Measurements from ENCODE around the gene USB1. TPM values are rescaled to one million over a fixed set of nuclear protein-coding genes. Genes with fewer than 3 reads are reported as not detected.
A peak's percentile ranks its signal among the peaks of the same experiment; 100 is the strongest.

Gene USB1
- total RNA-seq, 2 experiments from 2014 or later = 32.9 to 37.5 TPM

- H3K4me1 Mint-ChIP-seq (ENCODE audit: low read depth) = peaks cover 54% of the 10 kb centered on the region
- H3K36me3 Mint-ChIP-seq (ENCODE audit: low read depth) = peaks cover 14% of the 10 kb centered on the region
- no peaks in the 10 kb centered on the region for H3K27me3 Mint-ChIP-seq
- H3K9me3 Mint-ChIP-seq = no peaks in the 10 kb centered on the region
- no peak for ATAC-seq
- TF ChIP-seq CTCF (IDR thresholded peaks at IDR 0.05) = no peak
- DNase-seq = no peak
- peak overlapping the region; percentile 76 for H3K4me3 Mint-ChIP-seq
- intact Hi-C loops (cut with micrococcal nuclease) = no loop called here
- CTCF ChIA-PET = interaction anchor here (0.9 to 4.3 kb wide), 12 partner anchors 12 to 582 kb away, joined by 3 to 36 read pairs (median 5); partner anchors contain the start of gene CFAP20
- H3K27ac Mint-ChIP-seq = peak overlapping the region; percentile 81
- POLR2A ChIA-PET = interaction anchor here (1.1 to 2.4 kb wide), 3 partner anchors 10 to 263 kb away, joined by 5 to 7 read pairs (median 5); partner anchors contain the start of gene KATNB1
Observed at GRCh38 chr16:57998992-57999365, 2.2 kb upstream of the USB1 start.

GRCh38 chr16:57999366-57999970 is 1.7 kb upstream of the USB1 start:
- POLR2A ChIA-PET = interaction anchor here (0.9 to 2.4 kb wide), 7 partner anchors 11 to 393 kb away, joined by 3 to 7 read pairs (median 4); partner anchors contain the start of gene KATNB1
- Mint-ChIP-seq H3K4me3 (peak overlapping the region; percentile 76), H3K27me3 (no peaks in the 10 kb centered on the region), H3K36me3 (ENCODE audit: low read depth) (peaks cover 16% of the 10 kb centered on the region), H3K4me1 (ENCODE audit: low read depth) (peaks cover 53% of the 10 kb centered on the region), H3K9me3 (no peaks in the 10 kb centered on the region), H3K27ac (peak overlapping the region; percentile 81)
- peak; percentile 10 for ATAC-seq
- no peak for TF ChIP-seq CTCF (IDR thresholded peaks at IDR 0.05)
- intact Hi-C loops (cut with micrococcal nuclease) = no loop called here
- CTCF ChIA-PET = interaction anchor here (0.9 to 4.3 kb wide), 14 partner anchors 11 to 583 kb away, joined by 3 to 36 read pairs (median 4); partner anchors contain the start of gene CFAP20
- peak; percentile 50 for DNase-seq

GRCh38 chr16:57999971-58000705 is 1.1 kb upstream of the USB1 start, which contains the start of gene ZNF319:
TSS of gene ZNF319 (minus strand) at chr16:58000672. CDS start at chr16:57998265, 2,407 bp downstream.
- no peaks in the 10 kb centered on the region for H3K27me3 Mint-ChIP-seq
- DNase-seq = peak; percentile 41
- TF ChIP-seq CTCF (IDR thresholded peaks at IDR 0.05) = no peak
- H3K9me3 Mint-ChIP-seq = no peaks in the 10 kb centered on the region
- H3K36me3 Mint-ChIP-seq (ENCODE audit: low read depth) = peaks cover 16% of the 10 kb centered on the region
- H3K4me1 Mint-ChIP-seq (ENCODE audit: low read depth) = peaks cover 47% of the 10 kb centered on the region
- peak; percentile 9 for ATAC-seq
- CTCF ChIA-PET = interaction anchor here (0.9 to 4.3 kb wide), 14 partner anchors 10 to 584 kb away, joined by 3 to 36 read pairs (median 4); partner anchors contain the start of gene CFAP20
- H3K27ac Mint-ChIP-seq = peak within 1 kb of the TSS; percentile 89
- H3K4me3 Mint-ChIP-seq = peak within 1 kb of the TSS; percentile 90
- intact Hi-C loops (cut with micrococcal nuclease) = loop anchor here (5.0 kb wide), 1 partner anchor 103 kb away; no protein-coding TSS in a partner anchor
- POLR2A ChIA-PET = interaction anchor here (0.9 to 2.4 kb wide), 6 partner anchors 97 to 393 kb away, joined by 3 to 7 read pairs (median 4); partner anchors contain the start of gene KATNB1

- Mint-ChIP-seq H3K4me3 (peak overlapping the region; percentile 90), H3K27ac (peak overlapping the region; percentile 89), H3K4me1 (ENCODE audit: low read depth) (peaks cover 38% of the 10 kb centered on the region), H3K27me3 (no peaks in the 10 kb centered on the region), H3K36me3 (ENCODE audit: low read depth) (peaks cover 20% of the 10 kb centered on the region), H3K9me3 (no peaks in the 10 kb centered on the region)
- TF ChIP-seq CTCF (IDR thresholded peaks at IDR 0.05) = no peak
- ChIA-PET POLR2A (interaction anchor here (0.8 to 1.1 kb wide), 2 partner anchors 128 to 541 kb away, joined by 3 read pairs; partner anchors contain the start of gene CFAP20), CTCF (interaction anchor here (0.9 to 3.5 kb wide), 5 partner anchors 9 to 426 kb away, joined by 3 to 17 read pairs (median 5); partner anchors contain the start of gene CFAP20)
- DNase-seq (no peak), ATAC-seq (no peak)
- intact Hi-C loops (cut with micrococcal nuclease) = loop anchor here (5.0 kb wide), 1 partner anchor 105 kb away; no protein-coding TSS in a partner anchor
Observed at GRCh38 chr16:58001781-58002415, 691 bp downstream of the USB1 start.

Data from activated CD8-positive, alpha-beta T cell treated with anti-CD3 and anti-CD28 coated beads for 36 hours (primary cell).